WTC11 (cell line): ENCODE measurements around the gene SCARB2. TPM values are rescaled to one million over a fixed set of nuclear protein-coding genes. Genes with fewer than 3 reads are reported as not detected.

Experiments used
- ATAC-seq: fragments of 200-7000 bp; cut with Tn5 transposase; 2 replicates; pipeline ENCODE4 v1.10.0; 2021; ENCODE audit warnings: mild to moderate bottlenecking, moderate library complexity
- CTCF ChIA-PET: fragments of 300-600 bp; sonication (Branson Sonifier 250); formaldehyde crosslinking; loops from one replicate; lab custom pipeline; 2021; ENCODE audit warnings: antibody characterized with exemption; lab: Charles Lee
- POLR2A ChIA-PET: fragments of 350-600 bp; sonication (Branson Sonifier 250); formaldehyde crosslinking; loops from one replicate; lab custom pipeline; 2021; ENCODE audit warnings: antibody characterized with exemption; lab: Charles Lee
- DNase-seq: peaks from one replicate; pipeline ENCODE4 v3.0.0; 2021; ENCODE audit warnings: low spot score
- H3K27ac Mint-ChIP-seq: 2 replicates; pipeline ENCODE4 v1.8.0; 2021; ENCODE audit warnings: mixed read lengths
- H3K27me3 Mint-ChIP-seq: 2 replicates; pipeline ENCODE4 v1.8.0; 2021; ENCODE audit warnings: low read depth, mild to moderate bottlenecking, moderate library complexity, mixed read lengths
- H3K36me3 Mint-ChIP-seq: 2 replicates; pipeline ENCODE4 v1.8.0; 2021; ENCODE audit warnings: mixed read lengths
- H3K4me1 Mint-ChIP-seq: 2 replicates; pipeline ENCODE4 v1.8.0; 2022; ENCODE audit warnings: mixed read lengths
- H3K4me3 Mint-ChIP-seq: 2 replicates; pipeline ENCODE4 v1.8.0; 2021; ENCODE audit warnings: mild to moderate bottlenecking, moderate library complexity, mixed read lengths
- H3K9me3 Mint-ChIP-seq: 2 replicates; pipeline ENCODE4 v1.8.0; 2021; ENCODE audit warnings: mixed read lengths
- ATF2 ChIP-seq: sonication (generic); formaldehyde crosslinking; IDR thresholded peaks from 2 replicates; pipeline ENCODE4 v1.8.1; 2022; ENCODE audit warnings: low read depth, missing genetic modification reagents, borderline replicate concordance
- ATF3 ChIP-seq: sonication (generic); formaldehyde crosslinking; conservative IDR thresholded peaks from 2 replicates; pipeline ENCODE4 v1.8.1; 2022; ENCODE audit warnings: mild to moderate bottlenecking, missing genetic modification reagents
- E2F4 ChIP-seq: sonication (generic); formaldehyde crosslinking; IDR thresholded peaks from 2 replicates; pipeline ENCODE4 v1.8.1; 2022; ENCODE audit warnings: low read depth, mild to moderate bottlenecking, moderate library complexity, missing genetic modification reagents, borderline replicate concordance
- ELF4 ChIP-seq: sonication (generic); formaldehyde crosslinking; IDR thresholded peaks from 2 replicates; pipeline ENCODE4 v1.8.1; 2022; ENCODE audit warnings: low read depth, mild to moderate bottlenecking, moderate library complexity, missing genetic modification reagents
- FOXJ3 ChIP-seq: sonication (generic); formaldehyde crosslinking; IDR thresholded peaks from 2 replicates; pipeline ENCODE4 v1.9.0; 2021; ENCODE audit warnings: missing genetic modification reagents, mild to moderate bottlenecking, borderline replicate concordance
- GABPB1 ChIP-seq: sonication (generic); formaldehyde crosslinking; IDR thresholded peaks from 2 replicates; pipeline ENCODE4 v1.8.1; 2023; ENCODE audit warnings: mild to moderate bottlenecking, missing genetic modification reagents
- GTF2I ChIP-seq: fragments of 250-450 bp; sonication (Bioruptor Pico); conservative IDR thresholded peaks from 2 replicates; pipeline ENCODE4 v1.4.0; 2021; ENCODE audit warnings: mild to moderate bottlenecking
- HMGA2 ChIP-seq: fragments of 250-450 bp; sonication (Bioruptor Pico); IDR thresholded peaks from 2 replicates; pipeline ENCODE4 v1.4.0; 2021; ENCODE audit warnings: mild to moderate bottlenecking, moderate library complexity
- IRF1 ChIP-seq: sonication (generic); formaldehyde crosslinking; IDR thresholded peaks from 2 replicates; pipeline ENCODE4 v1.8.0; 2023; ENCODE audit warnings: missing genetic modification reagents
- KAT7 ChIP-seq: sonication (generic); formaldehyde crosslinking; IDR thresholded peaks from 2 replicates; pipeline ENCODE4 v1.8.1; 2023; ENCODE audit warnings: missing genetic modification reagents, mild to moderate bottlenecking, borderline replicate concordance
- MAX ChIP-seq: sonication (generic); formaldehyde crosslinking; IDR thresholded peaks from 2 replicates; pipeline ENCODE4 v1.8.0; 2022; ENCODE audit warnings: mild to moderate bottlenecking, missing genetic modification reagents
- MYBL2 ChIP-seq: sonication (generic); formaldehyde crosslinking; IDR thresholded peaks from 2 replicates; pipeline ENCODE4 v1.8.1; 2023; ENCODE audit warnings: mild to moderate bottlenecking, moderate library complexity, missing genetic modification reagents
- STAT6 ChIP-seq: sonication (generic); formaldehyde crosslinking; conservative IDR thresholded peaks from 2 replicates; pipeline ENCODE4 v1.8.1; 2023; ENCODE audit warnings: mild to moderate bottlenecking, low read depth, missing genetic modification reagents, moderate library complexity
- ZNF232 ChIP-seq: sonication (generic); formaldehyde crosslinking; IDR thresholded peaks from 2 replicates; pipeline ENCODE4 v1.8.0; 2022; ENCODE audit warnings: mild to moderate bottlenecking, missing genetic modification reagents
- ZNF416 ChIP-seq: fragments of 250-450 bp; sonication (Bioruptor Pico); IDR thresholded peaks from 2 replicates; pipeline ENCODE4 v1.9.0; 2021; ENCODE audit warnings: mild to moderate bottlenecking, inconsistent platforms
- ZNF423 ChIP-seq: fragments of 250-450 bp; sonication (Bioruptor Pico); IDR thresholded peaks from 2 replicates; pipeline ENCODE4 v2.1.2; 2022; ENCODE audit warnings: mild to moderate bottlenecking, moderate library complexity
- ZNF532 ChIP-seq: fragments of 250-450 bp; sonication (Bioruptor Pico); IDR thresholded peaks from 2 replicates; pipeline ENCODE4 v1.9.0; 2021; ENCODE audit warnings: mild to moderate bottlenecking, borderline replicate concordance
- ZNF671 ChIP-seq: fragments of 250-450 bp; sonication (Bioruptor Pico); IDR thresholded peaks from 2 replicates; pipeline ENCODE4 v1.8.0; 2021; ENCODE audit warnings: mild to moderate bottlenecking
- total RNA-seq: library from RNA; stranded (reverse); gene quantifications from 3 replicates; pipeline ENCODE4 v1.2.3, GENCODE V29; 2021

SCARB2 gene
- total RNA-seq, 1 experiment from 2014 or later = 38.0 TPM

GRCh38 chr4:76235915-76236314 lies 22.3 kb upstream of the SCARB2 start:
- TF ChIP-seq STAT6 (CRISPR knock-in tag) (no peak), E2F4 (CRISPR knock-in tag) (no peak), ATF3 (CRISPR knock-in tag) (no peak), ZNF532 (CRISPR knock-in tag) (no peak), ZNF416 (CRISPR knock-in tag) (no peak), KAT7 (CRISPR knock-in tag) (no peak), ZNF671 (CRISPR knock-in tag) (no peak)
- peaks cover 9% of the 10 kb centered on the region; the same call in 1 of the 2 replicates for H3K27me3 Mint-ChIP-seq
- POLR2A ChIA-PET = no interaction called here
- DNase-seq (no peak), ATAC-seq (no peak)
- H3K9me3 Mint-ChIP-seq = peaks cover 24% of the 10 kb centered on the region
- peak overlapping the region; percentile 92; the same call in 1 of the 2 replicates for H3K27ac Mint-ChIP-seq
- CTCF ChIA-PET = no interaction called here
- peaks cover 3% of the 10 kb centered on the region; the same call in 1 of the 2 replicates for H3K36me3 Mint-ChIP-seq
- 0 out of 2 replicates have a peak overlapping the region, but pooled peaks have one; percentile 17 for H3K4me3 Mint-ChIP-seq
- peaks cover 44% of the 10 kb centered on the region for H3K4me1 Mint-ChIP-seq

- POLR2A ChIA-PET = interaction anchor here (1.0 kb wide), 1 partner anchor 71 kb away, joined by 3 read pairs; no protein-coding TSS in a partner anchor
- peaks cover 5% of the 10 kb centered on the region; the same call in 1 of the 2 replicates for H3K27me3 Mint-ChIP-seq
- peaks cover 44% of the 10 kb centered on the region for H3K4me1 Mint-ChIP-seq
- no peak for DNase-seq
- TF ChIP-seq FOXJ3 = no peak
- no peak for TF ChIP-seq ATF2
- TF ChIP-seq MAX (CRISPR knock-in tag) = no peak
- TF ChIP-seq ELF4 (CRISPR knock-in tag) = no peak
- no peak for TF ChIP-seq GABPB1
- no peak for TF ChIP-seq ZNF232 (CRISPR knock-in tag)
- no peak for TF ChIP-seq ZNF423 (CRISPR knock-in tag)
- no peak for TF ChIP-seq HMGA2
- TF ChIP-seq IRF1 (CRISPR knock-in tag) = no peak
- no peak for TF ChIP-seq MYBL2 (CRISPR knock-in tag)
- no peak for TF ChIP-seq STAT6 (CRISPR knock-in tag)
- TF ChIP-seq GTF2I = no peak
- TF ChIP-seq, all 79 proteins: peak for 0
- no peak for ATAC-seq
- Mint-ChIP-seq H3K36me3 (0 out of 2 replicates have a peak, but pooled peaks cover 4% of the 10 kb centered on the region), H3K9me3 (peaks cover 19% of the 10 kb centered on the region), H3K27ac (peak overlapping the region; percentile 66), H3K4me3 (no peak overlapping the region)
- CTCF ChIA-PET = no interaction called here
Observed at GRCh38 chr4:76235407-76235806, 21.8 kb upstream of the SCARB2 start.
